H1 (cell line): ENCODE data around the gene ZNF576. TPM values are rescaled to one million over a fixed set of nuclear protein-coding genes. Genes with fewer than 3 reads are reported as not detected.

Source experiments
- CREB1 ChIP-seq: IDR thresholded peaks from 2 replicates; pipeline ENCODE4 v1.6.1; 2012; ENCODE audit warnings: inconsistent platforms
- polyA plus RNA-seq, 7 experiments: library from polyadenylated mRNA; depleted of rRNA in 3 of 7; stranded (reverse) in 5 of 7; unstranded in 2 of 7; fragments of >200 nt in 5 of 7; fragments of 200-250 nt in 2 of 7; gene quantifications; 1 replicate in 5 of 7; 2 replicates in 1 of 7; 4 replicates in 1 of 7; pipeline versions ENCODE4 v1.2.1 to v1.2.3, GENCODE V29; 2011 to 2013; ENCODE audit warnings: missing spikeins in 2 of 7, mixed read lengths in 2 of 7
- total RNA-seq: library from RNA; stranded (reverse); fragmentation: NEBNext Ultra II Directional; extraction: Animal tissue kit (Norgen Biotek cat#: 25700); gene quantifications from 2 replicates; pipeline ENCODE4 v1.2.1, GENCODE V29; 2021

The ZNF576 gene
- total and polyA plus RNA-seq, 2 of the 8 experiments (the other 6 are each of a cell fraction or from before 2014, with no cell fraction given), result 13.6 to 32.4 TPM

- no peak for TF ChIP-seq CREB1
These were observed 44.8 kb upstream of the ZNF576 start (continued) for GRCh38 chr19:43551399-43552197.
